ENCODE data around the gene NOL9.
A peak's percentile ranks its signal among the peaks of the same experiment; 100 is the strongest.

NOL9 gene

DNA sequence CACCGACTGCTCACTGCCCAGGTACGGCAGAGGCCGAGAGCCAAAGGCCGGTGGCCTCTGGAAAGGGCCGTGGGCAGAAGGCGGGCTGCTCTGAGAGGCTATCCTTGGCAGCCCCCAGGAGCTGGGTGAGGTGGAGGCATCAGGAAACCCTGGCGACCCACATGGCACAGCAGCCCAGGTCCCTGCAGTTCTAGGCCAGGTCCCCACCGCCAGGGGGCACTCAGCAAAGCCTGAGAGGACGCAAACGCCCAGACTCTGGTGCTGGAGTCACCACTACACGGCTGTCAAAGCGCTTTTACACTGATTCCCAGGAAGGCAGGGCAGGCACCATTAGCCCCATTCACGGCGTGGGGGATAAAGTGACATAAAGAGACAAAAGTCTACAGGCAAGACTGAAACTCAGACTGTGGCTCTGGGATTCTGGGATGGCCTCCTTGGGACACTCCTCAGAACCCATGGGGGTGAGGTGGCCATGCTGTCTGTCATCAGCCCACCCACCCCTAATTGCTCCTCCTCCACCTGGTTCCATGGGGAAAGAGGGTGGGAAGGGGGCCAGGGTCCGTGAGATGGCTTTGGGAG, 67.8 kb downstream of the NOL9 start:
- DNase-seq, result peak; percentile 43 to 56

DNA sequence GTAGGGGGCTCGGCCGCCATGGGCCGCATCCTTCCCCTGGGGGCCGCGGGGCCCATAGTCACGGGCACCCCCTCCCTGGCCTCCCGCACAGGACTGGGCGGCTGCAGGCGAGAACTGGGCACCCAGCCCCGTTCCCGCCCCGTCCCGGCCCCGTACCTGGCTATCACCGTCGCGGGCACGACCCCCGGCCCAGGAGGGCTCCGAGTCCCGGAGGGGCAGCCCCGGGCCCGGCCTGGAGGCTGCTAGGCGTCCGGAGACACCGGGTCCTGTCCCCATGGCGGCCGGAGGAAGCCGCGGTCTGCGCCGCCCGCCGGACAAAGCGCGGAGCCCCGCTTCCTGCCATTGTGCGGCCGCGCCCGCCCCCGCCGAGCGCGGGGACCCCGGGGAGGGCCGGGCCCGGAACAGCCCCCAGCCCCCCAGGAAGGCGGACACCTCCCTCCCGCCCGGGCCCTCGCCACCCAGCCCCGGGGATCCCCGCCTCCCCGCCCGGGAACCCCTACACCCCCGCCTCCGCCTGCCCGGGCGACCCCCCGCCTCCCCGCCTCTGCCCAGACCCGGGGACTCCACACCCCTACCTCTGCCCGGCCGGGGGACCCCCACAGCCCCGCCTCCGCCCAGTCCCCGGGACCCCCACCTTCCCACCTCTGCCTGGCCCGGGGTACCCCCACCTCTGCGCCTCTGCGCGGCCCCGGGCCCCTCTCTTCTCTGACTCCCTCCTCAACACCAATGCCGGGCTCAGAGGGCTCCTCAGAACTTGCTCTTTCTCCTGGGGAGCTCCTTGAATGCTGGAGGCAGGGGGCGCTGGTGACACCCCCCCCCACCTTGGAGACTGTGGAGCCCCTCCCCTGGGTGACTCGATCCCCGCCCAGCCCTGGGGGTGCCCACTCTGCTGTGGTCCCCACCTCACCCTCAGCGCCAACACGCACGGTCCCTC, 68.9 kb downstream of the NOL9 start:
- no peak for DNase-seq

DNA sequence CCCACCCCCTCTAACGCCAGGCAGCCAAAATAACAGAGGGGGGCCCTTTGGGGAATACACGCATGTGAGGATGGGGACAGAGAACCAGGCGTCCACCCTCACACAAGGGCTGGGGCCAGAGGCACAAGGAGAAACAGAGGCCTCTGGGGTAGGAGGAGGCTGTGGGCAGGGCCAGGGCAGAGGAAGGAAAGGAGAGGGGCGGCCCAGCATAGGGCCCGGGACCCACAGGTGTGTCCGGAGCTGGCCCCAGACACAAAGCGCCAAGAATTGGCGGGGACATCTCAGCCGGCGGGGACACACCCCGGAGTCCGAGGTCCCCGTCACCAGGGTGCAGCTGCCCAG, 69.5 kb downstream of the NOL9 start:
- DNase-seq, result no peak

DNA sequence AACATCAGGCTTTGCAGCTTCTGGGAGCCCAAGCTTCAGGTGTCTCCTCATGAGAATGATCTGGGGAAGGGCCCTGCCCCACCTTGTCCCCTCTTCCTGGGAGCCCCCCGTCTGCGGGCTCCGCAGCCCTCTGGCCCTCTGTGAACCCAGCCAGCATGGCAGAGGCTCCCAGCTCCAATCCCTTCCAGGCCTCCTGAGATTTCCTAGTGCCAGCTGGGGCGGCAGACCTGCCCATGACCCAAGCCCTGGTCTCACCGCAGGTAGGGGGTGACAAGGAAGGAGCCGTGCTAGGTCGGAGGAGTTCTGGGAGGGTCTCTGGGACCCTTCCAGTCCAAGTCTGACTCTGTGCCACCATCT, 70.6 kb downstream of the NOL9 start:
- DNase-seq, result no peak

DNA sequence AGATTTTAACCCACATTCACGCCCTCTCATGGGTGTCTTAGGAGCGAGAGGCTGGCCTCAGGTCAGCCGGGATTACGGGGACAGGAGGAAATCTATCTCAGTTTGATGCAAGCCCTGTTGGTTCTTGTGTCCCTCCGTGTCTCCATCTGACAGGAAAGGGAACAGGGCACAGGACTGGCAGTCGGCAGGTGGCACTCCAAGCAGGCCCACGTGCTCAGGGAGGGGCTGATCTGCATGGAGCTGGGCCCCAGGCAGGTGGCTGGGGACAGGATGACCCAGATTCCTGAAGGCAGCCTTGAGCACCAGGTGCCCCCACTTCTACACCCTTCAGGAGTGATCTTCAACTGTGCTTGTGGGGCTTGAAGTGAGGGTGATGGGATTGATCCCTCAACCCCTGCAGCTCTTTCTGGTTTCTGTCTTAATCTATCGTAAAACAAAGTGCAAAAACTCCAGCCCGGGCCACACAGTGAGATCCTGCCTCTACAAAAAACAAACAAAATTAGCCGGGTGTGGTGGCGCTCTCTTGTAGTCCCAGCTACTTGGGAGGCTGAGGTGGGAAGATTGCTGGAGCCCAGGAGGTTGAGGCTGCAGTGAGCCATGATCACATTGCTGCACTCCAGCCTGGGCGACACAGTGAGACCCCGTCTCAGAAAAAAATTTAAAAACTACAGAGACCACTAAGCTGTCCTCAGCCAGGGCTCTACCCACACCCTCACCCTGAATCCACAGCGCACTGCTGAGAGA, 71.1 kb downstream of the NOL9 start:
- DNase-seq, result no peak

DNA sequence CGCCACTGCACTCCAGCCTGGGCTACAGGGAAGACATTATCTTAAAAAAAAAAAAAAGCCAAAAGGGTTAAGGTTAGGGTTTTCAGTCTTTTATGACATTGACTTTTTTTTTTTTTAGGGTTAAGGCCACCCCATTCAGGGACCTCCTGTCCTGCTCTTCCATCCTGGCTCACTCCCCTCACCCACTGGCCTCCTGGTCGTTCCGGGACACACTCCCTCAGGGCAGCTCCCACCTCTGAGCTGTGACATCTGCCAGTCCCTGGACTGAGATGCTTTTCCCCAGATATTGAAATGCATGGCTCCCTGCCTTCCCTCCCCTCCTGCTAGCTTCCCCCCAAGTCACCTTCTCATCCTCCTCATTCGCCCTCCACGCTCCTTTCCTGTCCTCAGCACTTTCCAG, 72.5 kb downstream of the NOL9 start:
- no peak for DNase-seq

DNA sequence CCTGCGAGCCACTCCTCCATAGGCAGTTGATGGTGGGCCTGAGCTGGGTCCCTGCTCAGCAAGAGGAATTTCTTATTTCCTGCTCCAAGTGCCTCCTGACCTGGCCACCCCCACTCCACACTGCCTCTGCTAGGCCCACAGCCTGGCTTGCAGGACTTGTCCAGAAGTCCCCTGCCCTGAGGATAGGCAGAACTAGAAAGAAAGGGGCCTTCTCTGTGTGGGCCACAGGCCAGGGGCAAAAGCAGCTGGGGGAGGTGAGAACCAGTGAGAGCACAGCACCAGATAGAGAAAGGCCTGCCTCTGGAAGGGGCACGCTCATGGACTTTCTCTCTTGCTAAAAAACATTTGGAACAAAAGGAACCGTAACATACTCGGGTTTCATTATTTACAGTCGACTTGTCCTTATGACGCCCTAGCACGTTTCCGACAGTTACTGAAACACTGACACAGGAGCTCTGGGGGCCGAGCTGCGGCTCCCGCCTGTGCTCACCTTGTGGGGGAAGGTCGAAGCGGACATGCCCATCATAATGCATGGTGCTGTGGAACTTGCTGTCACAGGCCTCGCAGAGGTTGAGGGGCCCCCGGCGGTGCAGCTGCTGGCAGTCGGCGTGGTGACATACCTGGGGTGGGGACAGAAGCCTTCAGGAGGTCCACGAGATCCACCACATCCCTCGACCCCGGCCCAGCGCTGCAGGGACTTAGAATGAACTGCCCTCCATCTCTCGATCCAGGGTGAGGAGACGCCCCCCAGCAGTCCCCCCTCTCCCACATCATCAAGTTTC, 77.1 kb downstream of the NOL9 start:
- DNase-seq, result no peak

DNA sequence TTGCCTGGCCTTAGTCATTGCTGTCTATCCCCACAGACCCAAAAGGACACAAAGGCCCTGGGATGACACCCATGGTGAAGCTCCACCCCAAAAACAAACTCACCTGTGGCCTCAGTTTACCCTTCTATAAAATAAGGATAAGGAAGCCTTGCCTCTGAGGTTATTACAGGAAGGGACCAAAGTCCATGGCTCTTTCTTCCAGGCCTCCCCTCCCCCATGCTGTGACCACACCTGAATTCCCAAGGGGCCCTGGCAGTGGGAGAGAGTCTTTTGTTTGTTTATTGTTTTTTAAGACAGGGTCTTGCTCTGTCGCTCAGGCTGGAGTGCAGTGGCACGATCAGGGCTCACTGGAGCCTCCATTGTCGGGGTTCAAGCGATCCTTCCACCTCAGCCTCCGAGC, 77.8 kb downstream of the NOL9 start:
- no peak for DNase-seq

DNA sequence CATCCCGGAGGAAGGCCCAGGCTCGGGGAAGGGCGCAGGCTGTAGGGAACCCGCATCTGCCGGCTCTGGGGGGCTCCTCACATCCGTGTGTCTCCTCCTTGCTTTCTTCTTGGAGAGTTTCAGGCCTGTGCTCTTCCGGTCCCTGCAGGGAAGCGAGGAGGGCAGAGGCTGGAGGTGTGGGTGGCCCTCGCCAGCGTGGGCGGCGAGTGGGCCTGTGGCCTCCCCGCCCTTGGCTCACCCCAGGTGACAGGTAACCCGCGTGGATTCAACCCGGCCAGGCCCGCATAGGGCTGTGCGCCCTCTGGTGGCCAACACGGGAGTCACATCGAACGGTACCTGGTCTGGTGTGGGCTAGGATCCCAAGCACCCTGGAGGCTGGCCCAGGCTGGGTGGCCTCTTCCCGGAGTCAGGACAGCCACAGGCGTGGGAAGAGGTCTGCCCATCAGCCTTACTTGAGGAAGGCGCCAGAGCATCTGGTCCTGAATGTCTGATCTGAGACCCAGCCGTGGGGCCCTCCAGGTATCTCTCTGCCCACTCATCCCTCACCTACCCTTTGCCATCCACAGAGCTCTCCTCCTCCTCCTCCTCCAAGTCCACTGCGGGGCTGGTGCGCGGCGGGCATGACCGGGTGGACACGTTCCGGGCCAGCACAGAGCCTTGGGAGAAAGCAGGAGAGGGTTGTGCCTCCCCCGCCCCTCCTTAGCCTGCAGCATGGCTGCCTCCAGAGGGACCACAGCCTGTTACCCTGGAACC, 78.8 kb downstream of the NOL9 start:
- peak in 1 of 2 donors; percentile 17 for DNase-seq

DNA sequence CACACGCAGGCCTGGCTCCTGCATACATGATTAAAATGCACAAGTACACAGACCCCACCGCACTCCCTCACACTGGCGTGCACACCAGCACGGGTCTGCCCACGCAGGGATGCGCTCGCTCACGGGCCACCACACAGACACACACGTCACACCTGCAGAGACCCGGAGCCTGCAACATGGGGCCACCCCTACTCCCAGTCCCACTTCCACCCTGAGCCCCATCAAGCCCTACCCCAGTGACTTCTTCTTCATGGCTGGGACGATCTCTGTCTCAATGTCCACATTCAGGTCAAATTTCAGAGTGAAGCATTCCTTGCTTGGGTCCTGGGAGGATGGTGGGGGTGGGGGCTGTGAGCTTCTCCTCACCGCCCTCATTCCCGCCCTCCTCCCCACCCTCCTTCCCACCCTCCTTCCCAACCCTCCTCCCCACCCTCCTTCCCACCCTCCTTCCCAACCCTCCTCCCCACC, 79.5 kb downstream of the NOL9 start:
- DNase-seq, result no peak

DNA sequence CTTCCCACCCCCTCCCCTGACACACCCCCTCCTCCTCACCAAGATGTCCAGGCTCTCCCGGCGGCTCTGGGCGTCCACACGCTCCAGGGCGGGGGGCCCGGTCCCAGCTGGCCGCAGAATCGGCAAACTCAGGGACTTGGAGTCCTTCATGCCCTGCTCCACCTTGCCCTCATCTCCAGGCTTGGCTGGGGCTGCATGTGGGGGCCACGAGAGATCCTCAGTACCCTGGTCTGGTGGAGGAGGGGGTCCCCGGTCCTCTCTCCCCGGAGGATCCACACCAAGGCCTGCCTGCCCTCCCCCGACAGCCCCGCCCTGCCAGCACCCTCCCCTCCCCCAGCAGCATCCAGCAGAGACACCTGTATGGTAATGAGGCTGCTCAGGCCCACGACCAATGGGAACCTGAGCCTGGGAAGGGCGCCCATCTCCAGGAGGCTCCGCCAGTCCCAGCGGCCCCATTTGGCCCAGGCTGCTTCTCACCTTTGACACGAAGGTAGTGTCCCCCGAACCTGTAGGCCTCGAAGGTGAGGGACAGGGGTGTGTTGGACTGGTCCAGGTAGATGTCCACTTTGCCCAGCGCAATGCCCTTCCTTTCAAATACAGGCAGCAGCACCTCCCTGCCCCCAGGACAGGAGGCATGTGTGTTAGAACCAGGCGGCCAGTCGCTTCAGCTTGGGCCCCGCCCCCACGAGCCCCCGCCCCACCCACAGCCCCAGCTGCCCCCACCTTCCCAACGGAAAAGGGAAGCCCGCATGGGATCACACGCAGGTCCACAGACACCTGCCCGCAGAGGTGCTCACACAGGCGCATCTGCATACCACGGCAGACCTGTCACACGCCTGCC, 80.1 kb downstream of the NOL9 start:
- DNase-seq, result no peak

DNA sequence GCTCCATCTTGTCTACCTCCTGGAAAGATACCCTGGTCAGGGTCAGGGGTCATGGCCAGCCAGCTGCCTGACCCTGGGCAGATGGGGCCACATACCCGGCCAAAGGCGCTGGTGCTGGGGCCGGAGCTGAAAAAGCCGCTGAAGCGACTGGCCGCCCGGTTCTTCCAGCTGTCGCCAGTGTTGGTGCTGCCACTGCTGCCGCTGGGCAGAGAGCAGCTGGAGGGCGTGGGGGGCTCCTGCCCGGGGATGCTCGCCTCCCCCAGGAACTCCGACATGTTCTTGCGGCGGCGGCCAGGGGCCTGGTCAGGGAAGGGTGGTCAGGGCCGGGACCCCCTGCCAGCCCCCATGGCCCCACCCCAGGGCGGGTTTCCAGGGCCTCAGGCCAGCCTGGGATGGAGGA, 81.2 kb downstream of the NOL9 start:
- no peak for DNase-seq

DNA sequence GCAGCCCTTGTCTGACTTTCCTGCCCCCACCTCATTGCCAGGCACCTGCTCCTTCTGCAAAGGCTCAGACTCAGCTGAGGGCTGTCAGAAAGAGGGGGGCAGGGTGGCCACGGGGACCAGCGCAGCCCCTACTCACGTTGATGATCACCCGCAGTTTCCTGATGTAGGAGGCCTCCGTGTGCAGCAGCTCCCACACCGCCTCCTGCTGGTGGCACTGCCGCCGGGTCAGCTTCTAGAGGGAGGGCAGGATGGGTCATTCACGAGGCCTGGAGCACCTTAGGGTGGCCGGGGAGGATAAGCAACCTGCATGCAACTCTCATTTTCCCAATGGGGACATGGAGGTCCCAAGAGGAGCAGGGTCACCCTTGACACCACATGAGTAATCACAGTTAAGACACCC, 81.9 kb downstream of the NOL9 start:
- DNase-seq, result no peak

DNA sequence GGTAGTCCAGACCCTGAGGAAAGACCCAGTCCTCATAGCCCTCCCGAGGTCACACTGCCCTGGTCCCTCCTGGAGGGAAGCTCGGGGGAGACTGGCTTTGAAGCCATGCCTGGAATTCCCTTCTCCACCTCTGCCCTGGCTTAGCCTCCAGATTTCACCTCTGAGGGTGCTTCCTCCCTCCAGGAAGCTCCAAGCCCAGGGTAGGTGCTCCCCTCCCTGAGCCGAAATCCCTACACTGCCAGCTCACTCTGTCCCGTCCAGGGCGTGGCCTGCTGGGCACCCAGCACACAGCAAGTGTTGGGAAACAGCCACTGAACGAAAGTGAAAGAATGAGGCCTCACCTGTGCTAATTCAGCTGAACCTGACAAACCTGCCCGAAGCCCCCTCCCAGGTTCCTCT, 82.3 kb downstream of the NOL9 start:
- no peak for DNase-seq
